GM19455 (cell line): ENCODE results near the gene PEAK3.

Experiments
- ATAC-seq: cut with Tn5 transposase; IDR thresholded peaks from one replicate; pipeline ENCODE4 v1.9.1; 2021; ENCODE audit not compliant: unreplicated experiment

Gene PEAK3, protein sequence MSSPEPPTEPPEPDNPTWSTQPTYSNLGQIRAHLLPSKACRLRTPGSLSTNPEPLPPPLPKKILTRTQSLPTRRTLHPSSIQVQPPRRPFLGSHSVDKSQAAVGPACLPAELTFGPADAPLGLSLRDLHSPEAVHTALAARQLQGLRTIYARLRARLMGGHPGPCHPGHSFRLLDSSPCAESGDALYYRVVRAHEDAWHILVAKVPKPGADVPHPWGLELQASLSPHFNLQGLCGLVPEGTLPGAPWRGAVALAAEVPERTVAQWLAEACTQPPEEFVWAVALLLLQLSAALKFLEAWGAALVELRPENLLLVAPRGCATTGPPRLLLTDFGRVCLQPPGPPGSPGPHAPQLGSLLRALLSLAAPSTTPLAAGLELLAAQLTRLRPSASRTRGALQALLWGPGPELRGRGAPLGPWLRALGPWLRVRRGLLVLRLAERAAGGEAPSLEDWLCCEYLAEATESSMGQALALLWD

DNA sequence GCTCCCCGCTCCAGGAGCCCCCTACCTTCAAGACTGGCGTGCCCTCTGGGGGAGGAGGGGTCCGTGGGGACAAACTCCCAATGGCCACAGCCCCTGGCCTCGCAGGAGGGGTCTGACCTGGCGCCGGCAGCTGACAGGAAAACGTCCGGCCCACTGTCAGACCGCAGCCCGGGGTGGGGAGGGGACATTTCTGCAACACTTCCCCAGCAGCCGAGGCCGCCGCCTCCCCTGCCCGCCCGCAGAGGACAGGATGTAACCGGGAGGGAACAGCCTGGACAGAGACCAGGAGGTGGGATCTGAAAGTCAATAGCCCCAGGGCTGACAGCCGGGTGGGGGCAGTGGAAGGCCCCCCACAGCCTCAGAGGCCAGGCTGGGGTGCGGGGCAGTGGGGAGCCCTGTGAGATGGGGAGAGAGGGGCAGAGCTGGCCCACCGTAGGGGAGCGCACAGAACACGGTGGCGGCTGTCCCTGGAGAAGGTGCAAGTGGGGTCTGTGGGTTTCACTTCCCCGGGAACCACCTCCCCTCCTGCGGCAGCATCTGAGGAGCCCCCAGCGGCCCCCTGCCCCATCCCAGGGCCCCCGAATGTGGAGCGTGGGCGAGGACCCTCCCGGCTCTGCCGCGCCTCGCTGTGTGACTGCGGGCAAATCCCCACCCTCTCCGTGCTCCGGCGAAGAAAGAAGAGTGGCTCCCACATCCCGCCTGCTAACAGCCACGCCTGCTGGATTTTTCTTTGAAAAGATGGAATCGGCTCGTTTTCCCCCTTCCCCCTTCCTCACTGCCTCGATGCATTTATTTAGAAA is at the start of gene PEAK3:
Gene PEAK3, minus strand, starts transcription at position 114 of the 800 bp plus-strand sequence. CDS start 1,244 bp downstream, outside the sequence.
- ATAC-seq: no peak

DNA sequence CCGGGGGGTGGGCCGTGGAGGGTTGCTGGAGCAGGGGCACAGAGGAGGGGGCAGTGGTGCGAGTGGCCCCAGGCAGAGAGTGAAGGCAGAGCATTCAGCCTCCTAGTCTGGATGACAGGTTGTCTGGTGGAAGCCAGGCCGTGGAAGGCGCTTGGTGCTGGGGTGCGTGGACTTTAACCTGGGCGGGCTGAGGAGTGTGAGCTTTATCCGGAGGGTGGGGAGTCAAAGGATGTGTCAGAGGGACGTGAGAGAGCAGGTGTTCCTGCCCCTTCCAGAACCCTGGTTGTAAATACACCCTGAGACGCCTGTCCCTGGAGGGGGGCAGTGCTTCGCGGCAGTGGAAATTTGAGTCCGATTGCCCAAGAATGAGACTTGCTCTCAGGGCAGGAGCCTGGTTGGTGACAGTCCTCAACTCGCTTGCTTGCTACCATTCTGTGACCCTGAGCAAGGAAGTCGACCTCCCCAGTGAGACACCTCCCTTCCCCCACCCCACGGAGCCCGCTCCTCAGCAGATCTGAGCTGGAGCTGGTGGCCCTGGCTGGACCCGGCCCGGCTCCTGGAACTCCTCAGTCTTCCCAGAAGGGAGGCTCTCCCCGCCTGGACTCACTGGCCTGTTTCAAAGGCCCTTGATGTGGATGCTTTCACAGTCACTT is 48.8 kb upstream of the PEAK3 start:
- ATAC-seq: no peak

DNA sequence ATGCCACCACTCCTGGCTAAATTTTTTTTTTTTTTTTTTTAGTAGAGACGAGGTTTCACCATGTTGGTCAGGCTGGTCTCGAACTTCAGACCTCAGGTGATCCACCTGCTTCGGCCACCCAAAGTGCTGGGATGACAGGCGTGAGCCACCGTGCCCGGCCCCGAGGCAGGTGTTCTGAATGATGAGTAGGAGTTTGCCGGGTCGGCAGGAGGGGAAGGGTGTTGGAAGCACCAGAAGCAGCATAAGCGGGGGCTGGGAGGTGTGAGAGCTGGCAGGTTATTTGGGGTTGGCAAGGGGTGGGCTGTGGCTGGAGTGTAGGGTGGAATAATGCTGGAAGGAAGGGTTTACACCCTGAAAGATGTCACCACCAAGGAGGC is 48.3 kb upstream of the PEAK3 start:
- no peak for ATAC-seq

DNA sequence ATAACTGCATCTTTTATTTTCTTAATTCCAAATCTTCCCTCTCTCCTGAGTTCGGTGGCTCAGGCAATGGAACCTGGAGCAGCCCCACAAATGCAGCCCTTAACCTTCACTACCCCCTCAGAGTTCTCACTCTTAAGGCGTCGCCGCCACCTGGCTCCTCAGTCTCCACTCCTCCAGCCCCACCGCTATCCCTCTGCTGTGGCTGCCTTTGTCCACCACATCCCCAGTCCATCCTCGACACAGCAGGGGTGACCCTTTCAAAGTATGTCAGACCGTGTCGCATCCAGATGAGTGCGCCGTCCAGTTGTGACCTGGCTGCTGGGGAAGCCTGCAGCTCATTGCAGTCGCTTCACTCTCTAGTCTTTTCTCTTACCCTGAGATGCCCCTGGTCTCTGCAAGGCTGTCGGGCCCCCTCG is 47.5 kb upstream of the PEAK3 start:
- no peak for ATAC-seq

DNA sequence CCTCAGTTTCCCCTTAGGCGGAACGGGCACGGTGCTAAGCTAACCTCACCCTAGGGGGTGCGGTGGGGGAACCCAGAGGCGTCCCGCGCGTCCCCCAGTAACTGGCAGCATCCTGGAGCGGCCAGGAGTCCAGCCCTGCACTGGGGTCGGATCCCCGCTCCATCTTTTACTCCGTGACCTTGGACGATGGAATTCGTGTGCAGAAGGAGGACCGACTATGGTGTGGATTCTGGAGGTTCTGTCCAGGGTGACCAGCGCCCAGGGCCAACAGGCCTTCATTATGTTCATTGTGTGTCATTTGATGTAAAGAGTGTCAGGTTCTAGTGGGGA is 47.1 kb upstream of the PEAK3 start:
- ATAC-seq: no peak

DNA sequence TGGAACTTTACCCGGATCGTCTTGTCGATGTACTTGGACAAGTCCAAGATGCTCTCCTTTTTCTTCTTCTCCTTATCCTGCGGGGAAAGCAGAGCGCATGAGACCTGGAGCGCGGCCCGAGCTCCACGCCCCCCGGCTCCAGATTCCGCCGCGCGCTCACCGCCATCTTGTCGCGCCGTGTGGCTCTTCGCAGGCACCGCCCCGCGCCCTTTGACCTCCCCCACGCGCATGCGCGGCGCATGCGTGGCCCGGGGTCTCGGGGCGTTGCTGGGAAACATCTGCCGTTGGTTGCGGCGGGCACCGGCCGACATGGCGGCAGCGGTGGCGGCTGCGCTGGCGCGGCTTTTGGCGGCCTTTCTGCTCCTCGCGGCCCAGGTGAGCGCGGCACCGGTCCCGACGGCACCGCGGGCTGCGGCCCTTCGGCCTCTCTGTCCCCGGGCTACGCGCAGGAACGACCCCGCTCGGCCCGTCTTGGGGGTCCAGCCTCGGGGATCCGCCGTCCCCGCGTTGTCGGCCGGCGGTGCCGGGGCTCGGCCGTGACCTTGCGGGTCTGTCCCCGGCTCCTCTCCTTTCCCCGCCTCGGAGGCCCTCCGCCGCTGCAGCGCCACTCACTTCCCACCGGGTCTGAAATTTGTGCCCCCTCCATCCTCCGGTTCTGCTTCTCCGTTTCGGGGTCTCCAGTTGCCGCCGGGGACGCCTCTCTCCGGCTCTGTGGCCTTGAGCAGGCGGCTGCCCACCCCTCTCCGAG is 46.6 kb upstream of the PEAK3 start, which contains the start of the genes LSM7 and SPPL2B:
Gene LSM7, minus strand, starts transcription at position 186 of the 748 bp plus-strand sequence. Its CDS starts 20 bp downstream, at position 166.
Gene SPPL2B, plus strand, starts transcription at position 284 of the 748 bp plus-strand sequence. Its CDS starts 26 bp downstream, at position 310.
- ATAC-seq: peak; percentile 55

DNA sequence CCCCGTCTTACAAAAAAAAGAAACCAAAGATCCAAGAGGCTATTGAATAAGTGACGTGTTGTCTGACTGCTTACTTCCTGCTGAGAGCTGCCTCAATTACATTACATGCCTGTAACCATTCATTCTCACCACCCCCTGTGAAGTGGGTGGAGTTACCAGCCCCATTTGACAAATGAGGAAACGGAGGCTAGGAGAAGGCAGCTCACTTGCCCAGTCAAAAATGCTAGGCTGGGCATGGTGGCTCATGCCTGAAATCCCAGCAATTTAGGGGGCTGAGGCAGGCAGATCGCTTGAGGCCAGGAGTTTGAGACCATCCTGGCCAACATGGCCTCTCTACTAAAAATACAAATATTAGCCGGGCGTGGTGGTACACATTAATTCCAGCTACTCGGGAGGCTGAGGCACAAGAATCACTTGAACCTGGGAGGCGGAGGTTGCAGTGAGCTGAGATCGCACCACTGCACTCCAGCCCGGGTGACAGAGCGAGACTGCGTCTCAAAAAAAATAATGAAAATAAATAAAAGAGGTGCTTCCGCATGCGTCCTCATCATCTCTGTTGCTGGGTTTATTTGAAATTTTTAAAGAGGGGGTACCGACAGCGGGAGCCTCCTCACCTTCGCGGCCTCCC is 45.9 kb upstream of the PEAK3 start:
- ATAC-seq: peak; percentile 2

DNA sequence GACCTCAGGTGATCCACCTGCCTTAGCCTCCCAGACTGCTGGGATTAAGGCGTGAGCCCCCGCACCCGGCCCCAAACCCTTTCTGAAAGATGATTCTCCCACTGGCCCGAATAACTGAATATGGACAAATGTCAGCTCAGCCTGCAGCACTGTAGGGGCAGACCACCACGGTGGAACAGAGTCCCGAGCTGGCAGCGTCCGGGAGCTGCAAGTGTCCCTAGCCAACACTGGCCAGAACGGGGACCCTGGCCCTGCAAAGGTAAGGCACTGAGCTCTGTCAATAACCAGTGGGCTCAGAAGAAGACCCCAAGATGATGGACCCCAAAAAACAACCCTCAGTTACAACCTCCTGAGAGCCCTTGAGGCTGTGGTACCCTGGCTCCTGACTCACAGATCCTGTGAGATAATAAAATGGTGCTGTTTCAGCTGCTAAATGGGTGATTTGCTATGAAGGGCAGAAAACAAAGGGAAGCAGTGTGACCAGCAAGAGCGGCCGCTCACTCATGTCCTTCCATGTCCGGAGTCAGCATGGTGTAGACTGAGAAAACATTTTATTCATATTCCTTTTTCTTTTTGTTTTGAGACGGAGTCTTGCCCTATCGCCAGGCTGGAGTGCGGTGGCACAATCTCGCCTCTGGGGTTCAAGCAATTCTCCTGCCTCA is 44.9 kb upstream of the PEAK3 start:
- ATAC-seq: no peak

DNA sequence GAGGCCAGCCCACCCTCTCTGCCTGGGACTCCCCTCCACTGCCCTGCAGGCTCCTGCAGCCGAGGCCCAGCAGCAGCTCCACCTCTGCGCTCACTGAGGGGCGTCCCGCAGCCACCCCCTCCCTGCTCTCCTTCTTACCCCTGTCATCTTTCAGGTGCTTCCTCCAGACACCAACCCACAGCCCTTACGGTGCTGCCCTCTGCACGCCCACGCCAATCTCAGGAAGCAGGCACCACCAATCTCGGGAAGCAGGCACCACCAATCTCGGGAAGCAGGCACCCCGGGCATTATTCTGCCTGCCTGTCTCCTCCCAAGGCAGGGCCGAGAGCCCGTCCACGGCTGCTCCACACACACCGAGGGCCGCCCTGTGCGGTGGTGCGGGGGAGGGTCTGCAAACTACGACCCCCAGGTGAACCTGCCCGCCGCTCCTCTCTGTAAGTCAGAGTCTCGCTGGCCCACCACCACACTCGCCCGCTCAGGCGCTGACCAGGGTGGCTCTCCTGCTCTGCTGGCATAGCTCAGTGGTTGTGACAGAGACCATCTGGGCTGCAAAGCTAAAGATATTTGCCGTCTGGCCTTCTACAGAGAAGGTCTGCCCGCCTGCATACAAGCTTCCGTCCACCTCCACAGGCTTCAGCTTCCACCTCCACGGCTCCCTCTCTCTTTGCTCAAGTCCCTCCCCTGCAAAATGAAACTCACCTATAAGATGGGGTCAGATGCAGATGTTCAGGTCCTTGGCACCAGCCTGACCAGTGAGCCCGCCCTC is 43.5 kb upstream of the PEAK3 start:
- no peak for ATAC-seq

DNA sequence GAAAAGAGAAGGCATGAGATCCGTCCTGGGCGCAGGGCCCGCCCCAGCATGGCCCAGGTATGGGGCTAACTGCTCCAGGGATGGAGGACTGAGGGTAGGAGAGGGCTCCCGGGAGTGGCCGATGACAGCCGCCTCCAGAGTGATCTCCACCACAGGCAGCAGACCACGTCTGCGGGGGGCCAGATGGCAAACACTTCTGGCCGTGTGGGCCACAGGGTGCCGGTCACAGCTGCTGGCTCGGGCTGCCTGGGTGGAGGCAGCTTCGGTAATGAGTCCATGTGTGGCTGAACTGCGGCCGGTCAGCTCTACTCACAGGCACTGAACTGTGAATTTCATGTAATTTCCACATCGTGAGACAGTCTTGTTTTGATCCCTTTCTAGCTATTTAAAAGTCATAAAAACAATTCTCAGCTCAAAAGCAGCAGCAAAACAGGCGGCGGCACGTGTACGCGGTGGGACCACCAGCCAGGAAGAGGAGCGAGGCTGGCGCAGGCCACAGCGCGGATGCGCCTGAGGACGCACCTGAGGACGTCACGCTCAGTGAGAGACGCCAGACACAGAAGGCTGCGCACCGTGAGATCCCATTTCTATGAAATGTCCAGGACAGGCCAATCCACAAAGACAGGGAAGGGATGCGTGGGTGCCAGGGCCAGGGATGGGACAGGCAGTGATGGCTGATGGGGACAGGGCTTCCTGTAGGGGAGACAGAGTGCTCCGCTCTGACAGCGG is 42.4 kb upstream of the PEAK3 start:
- no peak for ATAC-seq

DNA sequence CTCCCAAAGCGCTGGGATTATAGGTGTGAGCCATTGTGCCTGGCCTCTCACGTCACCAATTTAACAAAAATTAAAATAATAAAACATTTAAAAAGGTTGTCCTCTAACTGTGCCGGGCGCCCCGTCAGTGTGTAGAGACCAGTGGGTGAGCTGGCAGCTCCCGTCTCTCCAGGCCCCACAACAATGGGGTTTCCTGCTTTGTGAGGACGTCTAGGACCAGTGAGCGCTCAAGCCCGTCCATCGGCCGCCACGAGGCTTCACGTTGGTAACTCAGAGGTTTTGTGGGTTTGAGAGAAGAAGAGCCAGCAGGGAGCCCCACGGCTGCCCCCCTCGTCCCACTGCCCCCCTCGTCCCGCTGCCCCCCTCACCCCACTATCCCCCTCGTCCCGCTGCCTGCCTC is 41.7 kb upstream of the PEAK3 start:
- ATAC-seq: no peak

DNA sequence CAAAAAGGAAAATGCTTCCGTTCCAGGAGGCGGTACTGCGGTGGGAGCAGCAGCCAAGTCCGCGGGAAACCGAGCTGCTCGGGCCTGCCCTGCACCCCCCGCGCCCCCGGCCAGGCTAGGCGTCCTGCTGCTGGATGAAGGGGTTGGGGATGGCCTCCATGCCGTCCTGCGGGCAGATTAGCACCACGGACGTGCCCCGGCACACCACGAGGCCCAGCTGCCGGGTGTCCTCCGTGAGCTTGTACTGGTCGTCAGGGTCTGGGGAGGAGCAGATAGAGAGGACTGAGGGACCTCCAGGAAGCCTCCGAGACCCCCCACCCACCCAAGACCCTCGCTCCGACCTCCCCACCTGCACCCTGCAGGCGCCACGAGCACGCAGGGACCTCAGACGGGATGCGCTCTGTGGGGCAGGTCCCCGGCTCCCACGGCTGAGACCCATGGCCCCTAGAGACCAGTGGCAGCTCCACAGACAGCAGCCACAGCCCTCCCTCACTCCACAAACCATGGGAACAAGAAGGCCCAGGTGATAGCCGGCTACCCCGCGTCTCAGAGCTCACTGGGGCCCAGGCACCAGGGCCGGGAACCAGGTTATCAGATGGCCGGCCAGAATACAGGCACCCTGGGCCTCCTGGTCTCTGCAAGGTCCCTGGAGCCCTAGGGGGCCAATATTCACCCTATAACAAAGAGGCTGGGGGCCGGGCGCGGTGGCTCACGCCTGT is 39.7 kb upstream of the PEAK3 start:
- no peak for ATAC-seq

DNA sequence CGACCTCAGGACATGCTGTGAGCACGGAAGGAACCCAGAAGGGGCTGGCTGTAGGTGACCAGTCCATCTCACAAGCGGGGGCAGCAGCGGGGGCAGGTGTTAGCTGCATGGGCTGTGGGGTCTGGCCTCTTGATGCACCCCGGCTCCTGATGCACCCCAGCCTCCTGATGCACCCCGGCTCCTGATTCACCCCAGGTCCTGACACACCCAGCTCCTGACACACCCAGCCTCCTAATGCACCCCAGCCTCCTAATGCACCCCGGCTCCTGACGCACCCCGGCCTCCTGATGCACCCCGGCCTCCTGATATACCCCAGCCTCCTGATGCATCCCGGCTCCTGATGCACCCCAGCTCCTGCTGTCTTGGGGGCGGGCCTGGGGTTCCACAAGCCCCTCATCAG is 39.0 kb upstream of the PEAK3 start:
- ATAC-seq: no peak

DNA sequence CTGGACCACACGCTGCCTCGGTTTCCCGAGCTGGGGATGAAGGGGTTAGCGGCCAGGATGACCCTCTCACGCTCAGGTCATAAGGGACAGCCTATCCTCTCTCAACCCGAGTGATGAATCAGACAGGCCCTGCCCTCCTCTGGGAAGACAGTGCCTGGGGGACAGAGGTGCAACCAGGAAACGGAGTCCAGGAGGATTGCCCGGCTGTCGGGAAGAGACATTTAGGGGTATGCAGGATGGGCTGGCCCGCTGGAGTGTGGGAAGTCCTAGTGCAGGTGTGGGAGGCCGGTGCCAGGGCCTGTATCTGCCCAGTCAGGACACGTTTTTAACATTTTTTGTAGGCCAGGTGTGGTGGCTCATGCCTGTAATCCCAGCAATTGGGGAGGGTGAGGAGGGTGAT is 38.1 kb upstream of the PEAK3 start:
- no peak for ATAC-seq

DNA sequence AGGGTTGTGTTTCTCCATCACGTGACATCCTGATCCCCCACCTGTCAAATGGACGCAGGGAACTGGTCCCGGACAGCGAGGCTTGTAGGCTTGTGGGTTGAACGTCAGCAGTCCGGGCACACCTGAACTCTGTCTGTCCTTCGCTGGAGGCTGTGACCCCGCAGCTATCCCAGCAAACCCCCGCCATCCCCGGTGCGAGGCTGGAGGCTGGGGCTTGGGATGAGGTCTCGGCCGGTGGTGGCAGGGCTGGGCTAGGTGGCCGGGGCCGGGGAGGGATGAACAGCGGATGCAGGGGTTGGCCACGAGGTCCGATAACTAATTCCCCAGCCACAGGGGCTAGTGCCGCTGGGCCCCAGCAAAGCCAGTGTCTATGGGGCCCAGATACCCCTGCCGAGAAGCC is 37.6 kb upstream of the PEAK3 start:
- no peak for ATAC-seq

DNA sequence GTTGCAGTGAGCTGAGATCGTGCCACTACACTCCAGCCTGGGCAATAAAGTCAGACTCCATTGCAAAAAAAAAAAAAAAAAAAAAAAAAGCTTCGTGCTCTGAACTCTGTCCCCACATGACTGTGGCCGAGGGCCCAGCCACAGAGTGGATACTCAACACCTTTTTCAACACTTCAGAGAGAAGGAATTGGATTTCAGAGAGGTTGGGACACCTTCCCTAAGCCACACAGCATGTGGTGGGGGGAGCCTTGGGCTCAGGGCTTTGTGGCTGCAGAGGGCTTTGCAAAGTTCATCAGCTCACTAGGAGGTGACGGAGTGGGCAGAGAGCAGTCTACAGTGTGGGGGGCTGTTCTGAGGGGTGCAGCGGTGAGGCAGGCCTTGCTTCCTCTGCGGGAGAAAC is 36.9 kb upstream of the PEAK3 start:
- no peak for ATAC-seq

DNA sequence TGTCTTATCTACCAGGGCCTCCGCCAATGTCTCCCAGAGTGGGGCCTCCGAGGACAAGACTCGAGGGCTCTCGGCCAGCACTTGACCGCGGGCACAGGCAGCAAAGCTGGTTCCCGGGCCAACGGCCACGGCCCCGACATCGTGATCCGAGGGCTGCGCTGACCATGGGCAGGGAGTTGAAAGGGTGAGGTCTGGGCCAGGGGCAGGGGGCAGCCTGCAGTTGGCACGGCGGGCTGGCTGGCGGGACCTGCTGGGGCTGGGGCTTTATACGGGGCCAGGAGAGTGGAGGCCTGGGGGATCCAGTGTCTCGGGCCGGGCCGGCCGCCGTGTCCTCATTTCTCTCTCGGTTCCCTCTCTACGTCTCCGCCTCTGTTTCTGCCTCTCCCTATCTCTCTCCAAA is 35.8 kb upstream of the PEAK3 start:
- ATAC-seq: no peak

DNA sequence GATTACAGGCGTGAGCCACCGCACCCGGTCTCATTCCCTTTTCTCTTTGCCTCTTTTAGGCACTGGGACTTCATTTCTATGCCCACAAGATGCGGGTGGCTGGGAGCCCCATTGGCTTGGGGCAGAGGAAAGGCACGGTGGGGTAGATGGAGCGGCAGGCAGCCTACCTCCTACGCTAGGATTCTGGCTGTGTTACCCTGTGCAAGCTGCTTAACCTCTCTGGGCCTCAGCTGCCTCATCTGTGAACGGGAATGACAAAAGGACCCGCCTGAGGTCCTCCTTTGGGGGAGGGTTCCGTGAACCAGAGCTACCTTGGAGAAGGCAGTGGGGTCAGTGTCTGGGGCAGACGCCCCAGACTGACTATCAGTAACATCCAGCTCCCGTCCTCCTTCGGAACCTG is 35.3 kb upstream of the PEAK3 start:
- ATAC-seq: no peak
